ENCODE data around the gene MAN2B2. TPM values are rescaled to one million over a fixed set of nuclear protein-coding genes. Genes with fewer than 3 reads are reported as not detected.

Gene MAN2B2
- total RNA-seq, 1 experiment from 2014 or later, result 8.5 TPM

DNA sequence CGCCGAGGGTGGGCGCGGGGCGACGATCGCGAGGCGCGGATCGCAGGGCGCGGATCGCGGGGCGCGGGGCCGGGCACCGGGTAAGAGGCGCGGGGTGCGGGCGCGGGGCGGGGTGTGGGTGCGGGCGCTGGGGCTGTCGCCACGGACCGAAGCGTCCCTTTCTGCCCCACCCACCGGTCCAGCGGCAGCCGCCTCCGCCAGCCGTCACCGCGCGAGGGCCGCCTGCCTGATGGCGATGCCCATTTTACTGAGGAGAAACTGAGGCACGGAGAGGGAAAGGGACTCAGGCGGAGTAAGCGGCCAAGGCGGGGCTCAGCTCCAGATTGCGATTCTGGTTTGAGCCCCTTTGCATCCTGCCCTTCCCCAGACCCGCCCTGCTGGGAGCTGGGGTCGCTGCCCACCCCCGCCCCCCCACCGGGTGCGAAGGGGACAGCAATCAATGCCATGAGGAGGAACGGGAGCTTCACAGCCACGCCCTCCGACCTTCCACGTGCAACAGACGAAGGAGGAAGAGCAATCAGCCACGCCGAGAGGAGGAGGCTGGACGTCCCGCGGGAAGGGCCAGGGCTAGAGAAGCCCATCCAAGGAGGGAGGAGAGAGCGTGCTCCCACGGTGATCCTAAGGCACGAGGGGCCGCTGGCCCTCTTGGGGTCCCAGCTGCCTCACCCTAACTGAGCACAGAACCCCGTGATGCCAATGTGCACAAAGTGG lies 10.9 kb upstream of the MAN2B2 start:
- Histone ChIP-seq H4K20me1 (ENCODE audit: low read length) (no peaks in the 10 kb centered on the region), H3K27ac (ENCODE audit: low read length) (no peak overlapping the region), H3F3A (ENCODE audit: low read length, unreplicated experiment) (no peaks in the 10 kb centered on the region), H3K9me3 (ENCODE audit: low read length) (no peaks in the 10 kb centered on the region), H3K4me1 (ENCODE audit: insufficient read depth, low read length) (peaks cover 3% of the 10 kb centered on the region), H3K79me2 (ENCODE audit: low read length) (no peaks in the 10 kb centered on the region), H2AFZ (ENCODE audit: low read length) (no peak overlapping the region), H3K27me3 (ENCODE audit: low read length) (peaks cover 20% of the 10 kb centered on the region), H3K36me3 (ENCODE audit: low read depth, low read length) (no peaks in the 10 kb centered on the region), H3K9me2 (replicated peaks; ENCODE audit: low read length) (no peaks in the 10 kb centered on the region), H3K9ac (ENCODE audit: low read length) (no peak overlapping the region), H3K4me3 (ENCODE audit: low read length) (no peak overlapping the region), H3K4me2 (ENCODE audit: low read length) (no peak overlapping the region)
- no TSS peak for BruUV-seq (replicated peaks)
- no peak for ATAC-seq
- CTCF ChIA-PET, result no interaction called here
- POLR2A ChIA-PET (ENCODE audit: unreplicated experiment), result no interaction called here
- DNase-seq, result no peak
- TF ChIP-seq EZH2phosphoT487 (IDR thresholded peaks at IDR 0.05; ENCODE audit: borderline replicate concordance, low read length) (no peak), EZH2 (IDR thresholded peaks at IDR 0.05; ENCODE audit: low read length, unreplicated experiment) (no peak)
- TF ChIP-seq, protein P1, sequence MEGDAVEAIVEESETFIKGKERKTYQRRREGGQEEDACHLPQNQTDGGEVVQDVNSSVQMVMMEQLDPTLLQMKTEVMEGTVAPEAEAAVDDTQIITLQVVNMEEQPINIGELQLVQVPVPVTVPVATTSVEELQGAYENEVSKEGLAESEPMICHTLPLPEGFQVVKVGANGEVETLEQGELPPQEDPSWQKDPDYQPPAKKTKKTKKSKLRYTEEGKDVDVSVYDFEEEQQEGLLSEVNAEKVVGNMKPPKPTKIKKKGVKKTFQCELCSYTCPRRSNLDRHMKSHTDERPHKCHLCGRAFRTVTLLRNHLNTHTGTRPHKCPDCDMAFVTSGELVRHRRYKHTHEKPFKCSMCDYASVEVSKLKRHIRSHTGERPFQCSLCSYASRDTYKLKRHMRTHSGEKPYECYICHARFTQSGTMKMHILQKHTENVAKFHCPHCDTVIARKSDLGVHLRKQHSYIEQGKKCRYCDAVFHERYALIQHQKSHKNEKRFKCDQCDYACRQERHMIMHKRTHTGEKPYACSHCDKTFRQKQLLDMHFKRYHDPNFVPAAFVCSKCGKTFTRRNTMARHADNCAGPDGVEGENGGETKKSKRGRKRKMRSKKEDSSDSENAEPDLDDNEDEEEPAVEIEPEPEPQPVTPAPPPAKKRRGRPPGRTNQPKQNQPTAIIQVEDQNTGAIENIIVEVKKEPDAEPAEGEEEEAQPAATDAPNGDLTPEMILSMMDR (conservative IDR thresholded peaks at IDR 0.05; ENCODE audit: low read depth, low read length), result no peak
- intact Hi-C loops (cut with micrococcal nuclease), result no loop called here

DNA sequence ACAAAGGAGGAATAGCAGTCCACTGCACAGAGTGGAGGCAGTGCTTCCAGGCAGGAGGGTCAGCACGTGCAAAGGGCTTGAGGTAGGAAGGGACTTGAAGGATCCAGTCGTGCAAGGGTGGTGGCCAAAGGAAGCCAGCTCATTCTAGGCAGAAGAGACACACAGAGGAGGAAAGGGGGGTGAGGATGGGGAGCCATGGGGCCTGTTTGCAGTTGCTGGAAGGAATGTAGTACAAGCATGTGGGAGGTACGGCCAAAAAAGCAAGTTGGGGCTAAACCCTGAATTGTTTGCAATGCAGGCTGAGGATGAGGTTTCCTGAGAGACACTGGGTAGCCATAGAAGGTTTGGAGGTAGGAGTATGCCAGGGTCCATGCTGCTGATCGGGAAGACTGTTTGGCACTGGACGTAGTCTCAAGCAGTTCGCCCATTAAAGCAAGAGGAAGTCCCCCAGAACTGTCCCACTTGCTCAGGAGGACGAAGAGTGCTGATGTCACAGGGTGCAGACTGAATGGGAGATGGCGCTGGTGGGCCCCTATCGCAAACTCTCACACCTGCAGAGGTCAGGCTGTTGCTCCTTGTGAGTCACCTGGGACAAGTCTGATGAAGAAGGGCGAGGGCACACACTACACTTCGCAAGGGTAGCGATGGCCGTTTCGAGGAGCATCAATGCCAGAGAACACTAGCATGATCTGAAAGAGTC lies 9.1 kb upstream of the MAN2B2 start:
- TF ChIP-seq EZH2 (IDR thresholded peaks at IDR 0.05; ENCODE audit: low read length, unreplicated experiment) (no peak), EZH2phosphoT487 (IDR thresholded peaks at IDR 0.05; ENCODE audit: borderline replicate concordance, low read length) (no peak)
- TF ChIP-seq, protein P1 (conservative IDR thresholded peaks at IDR 0.05; ENCODE audit: low read depth, low read length), result no peak
- Histone ChIP-seq H3K9ac (ENCODE audit: low read length) (no peak overlapping the region), H3K4me3 (ENCODE audit: low read length) (no peak overlapping the region), H3K9me2 (replicated peaks; ENCODE audit: low read length) (no peaks in the 10 kb centered on the region), H3K27ac (ENCODE audit: low read length) (no peak overlapping the region), H3K9me3 (ENCODE audit: low read length) (no peaks in the 10 kb centered on the region), H3K27me3 (ENCODE audit: low read length) (peaks cover 20% of the 10 kb centered on the region), H3K4me1 (ENCODE audit: insufficient read depth, low read length) (peaks cover 4% of the 10 kb centered on the region), H3K4me2 (ENCODE audit: low read length) (no peak overlapping the region), H2AFZ (ENCODE audit: low read length) (no peak overlapping the region), H3F3A (ENCODE audit: low read length, unreplicated experiment) (no peaks in the 10 kb centered on the region), H4K20me1 (ENCODE audit: low read length) (no peaks in the 10 kb centered on the region), H3K79me2 (ENCODE audit: low read length) (no peaks in the 10 kb centered on the region), H3K36me3 (ENCODE audit: low read depth, low read length) (no peaks in the 10 kb centered on the region)
- intact Hi-C loops (cut with micrococcal nuclease), result no loop called here
- ChIA-PET CTCF (no interaction called here), POLR2A (ENCODE audit: unreplicated experiment) (no interaction called here)
- no TSS peak for BruUV-seq (replicated peaks)
- ATAC-seq (no peak), DNase-seq (no peak)
